A549 (cell line): ENCODE data around the gene DUSP1.

ENCODE experiments used
- CBX2 ChIP-seq: fragments of 200-600 bp; sonication (generic); IDR thresholded peaks from 2 replicates; pipeline ENCODE4 v1.6.1; 2016; ENCODE audit warnings: low read depth, mild to moderate bottlenecking, borderline replicate concordance
- CTCF ChIP-seq: fragments of >200 bp; sonication (Bioruptor Twin); formaldehyde crosslinking; IDR thresholded peaks from 3 replicates; pipeline ENCODE4 v1.5.1; 2016
- EP300 ChIP-seq, 2 experiments: fragments of >200 bp; sonication (Bioruptor Twin); formaldehyde crosslinking; IDR thresholded peaks; 2 replicates in 1 of 2; 3 replicates in 1 of 2; pipeline ENCODE4 v1.6.1; 2016 to 2017
- FOSL2 ChIP-seq, 2 experiments: fragments of 450-650 bp in 1 of 2; fragments of >200 bp in 1 of 2; sonication (Bioruptor Twin) in 1 of 2; formaldehyde crosslinking; IDR thresholded peaks; 2 replicates each; pipeline versions ENCODE4 v1.5.0 to v1.6.1; 2016 to 2020; ENCODE audit warnings: mild to moderate bottlenecking in 1 of 2, moderate library complexity in 1 of 2
- MAFK ChIP-seq: fragments of 450-650 bp; IDR thresholded peaks from 2 replicates; pipeline ENCODE4 v1.6.1; 2014; ENCODE audit not compliant: partially characterized antibody
- MAZ ChIP-seq: fragments of 150-350 bp; IDR thresholded peaks from 2 replicates; pipeline ENCODE4 v1.6.1; 2014; ENCODE audit warnings: antibody characterized with exemption, low read depth, low read length, borderline replicate concordance
- MYC ChIP-seq: IDR thresholded peaks from 2 replicates; pipeline ENCODE4 v1.6.1; 2012; ENCODE audit warnings: mild to moderate bottlenecking, inconsistent platforms, low read length, improper control_type of control experiment, borderline replicate concordance
- POLR2A ChIP-seq: IDR thresholded peaks from 2 replicates; pipeline ENCODE4 v1.6.1; 2012; ENCODE audit warnings: mild to moderate bottlenecking, low read length
- POLR2AphosphoS2 ChIP-seq: conservative IDR thresholded peaks from 2 replicates; pipeline ENCODE4 v1.6.1; 2012; ENCODE audit warnings: low read length, improper control_type of control experiment, inconsistent platforms
- REST ChIP-seq: fragments of 200-600 bp; sonication (generic); IDR thresholded peaks from 2 replicates; pipeline ENCODE4 v1.6.1; 2016; ENCODE audit warnings: antibody characterized with exemption, mild to moderate bottlenecking, moderate library complexity
- RNF2 ChIP-seq: fragments of 200-600 bp; sonication (generic); IDR thresholded peaks from 2 replicates; pipeline ENCODE4 v1.6.1; 2016; ENCODE audit warnings: low read depth, mild to moderate bottlenecking, antibody characterized with exemption, moderate library complexity, borderline replicate concordance
- SMC3 ChIP-seq: fragments of >200 bp; sonication (Bioruptor Twin); formaldehyde crosslinking; IDR thresholded peaks from 3 replicates; pipeline ENCODE4 v1.6.1; 2018; ENCODE audit warnings: inconsistent platforms

GRCh38 chr5:172730222-172730621, 40.8 kb downstream of the DUSP1 start:
- no peak for TF ChIP-seq EP300 (IDR thresholded peaks at IDR 0.05)
- no peak for TF ChIP-seq POLR2AphosphoS2
- no peak for TF ChIP-seq CTCF
- TF ChIP-seq FOSL2 (IDR thresholded peaks at IDR 0.05): no peak
- TF ChIP-seq FOSL2 (CRISPR knock-in tag; IDR thresholded peaks at IDR 0.05): no peak
- no peak for TF ChIP-seq REST
- TF ChIP-seq MYC: no peak
- no peak for TF ChIP-seq MAFK
- TF ChIP-seq POLR2A: no peak
- TF ChIP-seq CBX2: no peak
- TF ChIP-seq SMC3: no peak
- no peak for TF ChIP-seq MAZ
- no peak for TF ChIP-seq RNF2
